ENCODE results near the gene PCP4.

PCP4 gene

DNA sequence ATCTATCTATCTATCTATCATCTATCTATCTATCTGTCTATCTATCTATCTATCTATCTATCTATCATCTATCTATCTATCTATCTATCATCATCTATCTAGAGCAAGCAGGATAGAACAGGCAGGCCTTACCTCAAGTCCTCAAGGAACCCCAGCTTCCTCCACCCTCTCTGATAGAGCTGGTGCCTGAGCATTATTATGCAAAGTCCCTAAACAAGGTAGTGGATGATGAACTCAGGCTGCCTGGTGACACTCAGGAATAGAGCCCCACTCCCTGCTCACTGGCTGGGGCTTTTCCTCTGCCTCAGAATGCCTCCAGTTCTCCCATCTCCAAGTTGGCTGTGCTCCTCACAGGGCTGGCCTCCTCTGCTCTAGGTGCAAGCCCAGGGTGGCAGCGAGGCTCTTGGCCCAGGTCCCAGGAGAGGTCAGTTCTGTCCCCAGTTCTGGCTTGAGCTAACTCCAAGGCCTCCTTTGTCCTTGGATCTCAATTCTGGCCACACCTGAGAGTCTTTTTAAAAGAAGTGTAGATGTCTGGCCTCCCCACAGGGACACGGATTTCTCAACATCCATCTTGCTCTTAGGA lies 60.2 kb downstream of the PCP4 start:
- no peak for TF ChIP-seq CTCF (IDR thresholded peaks at IDR 0.05)

DNA sequence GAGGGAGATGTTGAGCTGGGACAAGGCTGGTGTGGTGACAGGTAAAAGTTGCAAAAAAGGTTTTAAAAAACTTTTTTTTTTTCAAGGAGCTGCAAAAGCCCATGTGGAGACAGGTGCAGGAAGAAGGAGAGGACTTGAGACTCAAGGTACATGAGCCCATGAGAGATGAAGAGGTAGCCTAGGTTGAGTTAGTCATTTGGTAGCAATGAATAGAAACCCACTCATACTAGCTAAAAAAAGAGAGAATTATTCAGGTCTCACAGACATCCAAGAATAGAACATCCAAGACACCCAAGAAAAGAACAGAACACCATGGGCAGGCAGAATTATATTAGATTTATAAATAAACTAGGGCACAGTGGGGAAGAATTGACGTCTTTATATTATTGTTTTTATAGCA lies 65.1 kb downstream of the PCP4 start:
- no peak for TF ChIP-seq CTCF (IDR thresholded peaks at IDR 0.05)

DNA sequence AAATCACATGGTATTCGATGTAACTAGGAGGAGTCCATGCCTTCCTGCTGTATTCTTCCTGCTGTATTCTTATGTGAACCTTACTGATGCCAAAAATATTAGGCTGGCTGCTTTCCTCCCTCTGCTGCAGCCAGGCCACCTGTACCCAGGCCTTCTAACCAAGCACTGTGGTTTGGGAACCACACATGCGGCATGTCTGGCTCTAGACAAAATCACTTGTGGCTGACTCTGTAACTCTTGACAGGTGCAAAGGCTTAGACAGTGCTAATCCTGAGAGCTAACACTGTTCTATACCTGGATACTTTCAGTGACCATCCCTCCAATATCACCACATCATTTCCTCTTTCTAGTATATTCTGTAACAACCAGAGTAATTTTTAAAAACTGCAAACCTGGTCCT lies 67.7 kb downstream of the PCP4 start:
- TF ChIP-seq CTCF (IDR thresholded peaks at IDR 0.05): no peak

- TF ChIP-seq CTCF (IDR thresholded peaks at IDR 0.05): no peak
These were observed 68.5 kb downstream of the PCP4 start for GRCh38 chr21:39935716-39936115.

- TF ChIP-seq CTCF (IDR thresholded peaks at IDR 0.05): no peak
These were observed 70.9 kb downstream of the PCP4 start for GRCh38 chr21:39938086-39938625.

DNA sequence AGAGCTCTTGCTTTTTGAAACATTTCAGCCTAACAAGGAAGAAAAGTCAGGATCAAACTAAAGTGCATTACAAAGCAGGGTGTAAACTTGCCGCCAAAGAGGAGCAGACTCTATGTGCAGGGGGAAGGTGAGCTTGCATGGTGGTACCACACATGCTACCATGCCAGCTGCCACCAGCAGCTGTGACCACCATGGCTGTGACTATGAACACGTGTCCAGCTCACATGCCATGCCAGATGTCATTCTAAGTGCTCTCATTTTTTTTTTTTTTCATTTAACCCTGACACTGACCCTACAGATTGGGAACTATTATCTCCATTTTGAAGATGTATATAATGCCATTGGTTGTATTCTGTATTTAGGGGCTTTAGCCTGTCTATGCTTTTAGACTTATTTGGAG lies 79.0 kb downstream of the PCP4 start:
- no peak for TF ChIP-seq CTCF (IDR thresholded peaks at IDR 0.05)

DNA sequence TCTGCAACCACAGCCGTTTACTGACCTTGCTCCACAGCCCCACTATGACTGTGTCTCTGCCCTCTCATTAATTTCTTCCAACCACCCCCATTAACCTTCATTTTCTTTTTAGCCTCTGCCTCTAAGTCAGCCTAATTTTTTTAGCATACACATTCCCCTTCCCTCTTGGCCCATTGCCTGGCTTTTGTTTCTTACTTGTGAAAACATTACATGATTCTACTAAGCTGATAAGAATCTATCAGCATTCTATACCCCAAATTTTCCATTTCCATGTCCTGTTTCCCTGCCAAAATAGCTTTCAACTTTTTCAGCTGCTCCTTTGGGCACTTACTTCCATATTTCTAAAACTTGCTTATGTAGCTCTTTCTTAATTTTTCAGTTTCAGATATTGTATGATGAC lies 79.8 kb downstream of the PCP4 start:
- no peak for TF ChIP-seq CTCF (IDR thresholded peaks at IDR 0.05)

Measured in LNCAP (cell line).